Stomach smooth muscle (tissue), 2 donors: ENCODE data around the gene HDAC4.
A peak's percentile ranks its signal among the peaks of the same experiment; 100 is the strongest.

Experiments
- H3K27ac ChIP-seq: one replicate; pipeline ENCODE4 v1.7.0; 2013; ENCODE audit warnings: mild to moderate bottlenecking, low read length, inconsistent platforms
- H3K27me3 ChIP-seq, 2 donors: one replicate each; pipeline ENCODE4 v1.7.0; 2013; ENCODE audit warnings: low read length in 2 of 2; ENCODE audit not compliant: insufficient read depth in 2 of 2, control insufficient read depth in 1 of 2
- H3K36me3 ChIP-seq, 2 donors: one replicate each; pipeline ENCODE4 v1.7.0; 2013; ENCODE audit warnings: low read length in 2 of 2; ENCODE audit not compliant: control insufficient read depth in 2 of 2, insufficient read depth in 2 of 2
- H3K4me1 ChIP-seq: one replicate; pipeline ENCODE4 v1.7.0; 2013; ENCODE audit warnings: low read length; ENCODE audit not compliant: control insufficient read depth, insufficient read depth
- H3K4me3 ChIP-seq, 2 donors: one replicate each; pipeline ENCODE4 v1.7.0; 2013; ENCODE audit warnings: low read length in 2 of 2
- H3K9ac ChIP-seq, 2 donors: one replicate each; pipeline ENCODE4 v1.7.0; 2013; ENCODE audit warnings: low read length in 2 of 2, mild to moderate bottlenecking in 1 of 2
- H3K9me3 ChIP-seq, 2 donors: one replicate each; pipeline ENCODE4 v1.7.0; 2013; ENCODE audit warnings: low read length in 2 of 2; ENCODE audit not compliant: control insufficient read depth in 2 of 2
- donor health status: healthy.
- donor health status: Pancreatic carcinoma.

HDAC4 gene

DNA sequence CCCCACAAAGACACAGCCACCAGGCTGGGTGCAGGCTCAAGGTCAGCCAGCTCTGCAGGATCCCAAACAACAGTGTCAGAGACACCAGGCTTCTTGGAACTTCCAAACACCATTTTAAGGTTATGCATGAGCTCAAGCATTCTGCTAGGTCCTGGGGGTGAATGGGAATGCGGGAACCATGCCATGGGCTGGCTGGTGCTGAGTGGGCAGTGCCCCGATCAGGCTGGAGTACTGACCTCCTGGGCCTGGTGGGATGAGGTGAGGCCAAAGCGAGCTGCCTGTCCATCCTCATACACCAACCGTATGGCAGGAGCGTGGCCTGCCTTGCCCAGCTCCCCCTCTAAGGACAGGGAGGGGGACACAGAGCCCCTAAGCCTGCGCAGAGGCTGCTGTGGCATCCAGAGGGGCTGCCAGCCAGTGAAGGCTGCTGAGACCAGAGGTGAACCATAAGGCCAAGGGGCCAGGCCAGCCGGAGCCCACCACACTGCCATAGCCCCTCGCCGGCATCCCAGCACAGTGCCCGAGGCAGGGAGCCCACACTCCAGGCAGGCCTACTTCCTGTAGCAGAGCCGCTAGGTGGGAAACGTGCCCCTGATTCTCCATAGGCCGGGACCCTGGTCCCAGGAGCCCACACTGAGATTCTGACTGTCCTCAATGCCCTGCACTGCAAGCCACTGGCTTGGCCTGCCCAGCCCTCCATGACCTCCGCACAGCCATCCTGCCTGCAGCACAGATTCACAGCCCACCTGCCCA is 135.0 kb downstream of the HDAC4 start:
- H3K36me3 ChIP-seq: no peaks in the 10 kb centered on the region
- peak overlapping the region; percentile 21 to 35 for H3K4me3 ChIP-seq
- no peak overlapping the region for H3K9ac ChIP-seq
- H3K27me3 ChIP-seq: no peaks in the 10 kb centered on the region
- peaks cover 79% of the 10 kb centered on the region for H3K4me1 ChIP-seq
- H3K27ac ChIP-seq: peak overlapping the region; percentile 79
- no peaks in the 10 kb centered on the region for H3K9me3 ChIP-seq

DNA sequence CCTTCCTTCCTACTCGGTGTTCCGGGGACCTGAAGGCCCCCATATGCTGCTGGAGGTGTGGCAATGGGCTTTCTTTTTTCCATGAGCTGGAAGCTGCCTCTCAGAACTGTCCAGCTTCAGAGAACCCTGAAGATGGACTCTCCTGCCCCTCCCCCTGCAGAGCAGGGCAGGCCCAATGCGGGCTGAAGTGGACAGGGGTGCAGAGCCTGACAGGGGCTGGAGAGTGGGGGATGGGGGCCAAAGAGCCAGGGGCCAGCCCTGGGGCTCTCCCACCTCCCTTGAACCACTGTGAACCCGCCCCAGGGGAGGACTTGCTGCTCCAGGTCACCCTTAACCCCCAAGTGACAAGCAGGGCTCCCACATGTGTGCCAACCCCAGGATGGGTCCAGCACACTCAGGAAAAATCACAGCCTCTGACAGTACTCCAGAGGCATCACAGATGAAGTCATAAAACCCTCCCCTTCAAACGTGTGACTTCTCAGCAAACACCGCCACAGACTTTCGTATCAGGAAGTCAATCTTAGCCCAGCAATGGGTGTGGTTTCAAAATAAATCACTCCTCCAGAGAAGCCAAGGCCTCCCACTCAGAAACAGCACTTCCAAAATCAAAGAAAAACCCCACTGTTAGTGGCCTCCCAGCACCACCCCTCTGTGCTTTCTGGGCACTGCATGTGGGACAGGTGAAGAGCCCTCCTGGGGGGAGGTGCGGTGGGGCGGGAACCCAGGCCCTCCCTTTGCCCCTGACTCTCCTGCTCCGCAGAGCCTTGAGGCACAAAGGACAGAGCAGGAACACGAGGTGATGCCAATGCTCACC is 135.8 kb downstream of the HDAC4 start:
- Histone ChIP-seq H3K36me3 (no peaks in the 10 kb centered on the region), H3K27me3 (no peaks in the 10 kb centered on the region), H3K9me3 (no peaks in the 10 kb centered on the region), H3K27ac (peak overlapping the region; percentile 79), H3K4me1 (peaks cover 86% of the 10 kb centered on the region), H3K9ac (peak overlapping the region in 1 of 2 donors; percentile 29), H3K4me3 (peak overlapping the region; percentile 21 to 59)

DNA sequence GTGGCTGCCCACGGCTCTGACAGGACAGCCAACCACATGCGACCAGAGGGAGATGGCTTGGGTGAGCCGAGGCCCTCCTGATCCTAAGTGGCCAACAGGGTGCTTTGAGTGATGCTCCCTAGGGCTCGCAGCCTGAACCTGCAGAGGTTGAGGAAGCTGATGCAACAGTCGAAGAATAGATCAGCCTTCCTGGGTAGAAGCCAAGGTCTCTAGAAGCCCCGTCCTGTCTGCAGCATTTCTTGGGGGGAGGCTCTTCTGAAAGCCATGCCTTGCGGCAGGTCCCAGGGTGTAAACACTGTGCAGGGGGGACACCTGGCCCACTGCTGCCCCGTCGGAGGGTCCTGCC is 136.4 kb downstream of the HDAC4 start:
- Histone ChIP-seq H3K27ac (peak overlapping the region; percentile 79), H3K9me3 (no peaks in the 10 kb centered on the region), H3K9ac (no peak overlapping the region), H3K4me3 (peak overlapping the region in 1 of 2 donors; percentile 59), H3K36me3 (no peaks in the 10 kb centered on the region), H3K4me1 (peaks cover 88% of the 10 kb centered on the region), H3K27me3 (no peaks in the 10 kb centered on the region)

- peaks cover 87% of the 10 kb centered on the region for H3K4me1 ChIP-seq
- peak overlapping the region in 1 of 2 donors; percentile 59 for H3K4me3 ChIP-seq
- H3K9me3 ChIP-seq: no peaks in the 10 kb centered on the region
- H3K9ac ChIP-seq: no peak overlapping the region
- no peaks in the 10 kb centered on the region for H3K36me3 ChIP-seq
- H3K27me3 ChIP-seq: no peaks in the 10 kb centered on the region
- H3K27ac ChIP-seq: peak overlapping the region; percentile 79
Measured at GRCh38 chr2:239263669-239264491, 136.9 kb downstream of the HDAC4 start.

DNA sequence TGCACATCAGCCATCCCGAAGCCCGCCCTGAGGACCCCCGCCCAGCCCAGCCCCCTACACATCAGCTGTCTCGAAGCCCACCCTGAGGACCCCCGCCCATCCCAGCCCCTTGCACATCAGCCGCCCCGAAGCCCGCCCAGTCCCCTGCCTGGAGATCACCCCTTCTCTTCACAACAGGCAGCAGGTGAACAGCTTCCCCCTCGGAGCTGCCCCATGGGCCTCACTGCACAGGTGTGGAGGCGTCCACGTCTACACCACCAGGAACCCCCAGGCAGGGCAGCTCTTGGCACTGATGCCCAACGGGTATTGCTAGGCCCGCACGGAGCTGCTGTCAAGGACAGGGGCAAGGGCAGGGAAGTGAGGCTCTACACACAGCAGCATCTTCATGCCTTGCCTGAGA is 137.6 kb downstream of the HDAC4 start:
- H3K4me1 ChIP-seq: peaks cover 81% of the 10 kb centered on the region
- H3K27ac ChIP-seq: peak overlapping the region; percentile 79
- no peaks in the 10 kb centered on the region for H3K27me3 ChIP-seq
- H3K9ac ChIP-seq: no peak overlapping the region
- H3K9me3 ChIP-seq: no peaks in the 10 kb centered on the region
- no peaks in the 10 kb centered on the region for H3K36me3 ChIP-seq
- H3K4me3 ChIP-seq: peak overlapping the region in 1 of 2 donors; percentile 59

GRCh38 chr2:239262484-239263230 is 138.2 kb downstream of the HDAC4 start:
- peaks cover 75% of the 10 kb centered on the region for H3K4me1 ChIP-seq

DNA sequence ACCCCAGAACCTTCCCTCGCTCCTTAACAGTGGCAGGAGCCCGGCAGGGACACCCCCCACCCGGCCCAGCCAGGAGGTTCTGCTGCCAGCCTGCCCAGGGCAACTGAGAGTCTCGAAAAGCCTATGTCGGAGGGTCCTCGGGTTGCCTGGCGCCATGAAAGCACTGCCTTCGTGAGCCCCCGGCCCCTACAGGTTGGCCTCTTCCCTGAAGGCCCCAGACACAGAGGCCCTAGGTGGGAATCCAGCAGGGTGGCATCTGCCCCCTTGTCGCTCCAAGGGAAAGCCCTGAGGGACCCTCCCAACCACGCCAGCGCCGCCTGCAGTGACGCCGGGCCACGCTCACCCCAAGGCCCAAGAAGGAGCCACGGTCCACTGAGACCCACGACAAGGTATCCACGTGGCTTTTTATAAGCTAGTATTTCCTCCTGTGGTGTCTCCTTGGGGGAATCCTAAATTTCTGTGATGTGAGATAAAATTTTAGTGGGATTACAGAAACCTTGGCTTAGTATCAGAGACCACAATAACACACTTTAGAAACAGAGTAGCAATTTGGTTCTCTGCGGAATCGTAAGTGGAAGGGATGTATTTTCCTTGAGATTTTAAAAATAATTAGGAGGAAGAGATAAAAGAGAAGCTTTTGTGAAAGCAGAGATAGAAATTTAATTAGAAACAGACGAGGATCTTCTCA is 138.9 kb downstream of the HDAC4 start:
- no peaks in the 10 kb centered on the region for H3K36me3 ChIP-seq
- peak overlapping the region; percentile 37 for H3K27ac ChIP-seq
- H3K9me3 ChIP-seq: peaks cover 0 to 4% of the 10 kb centered on the region in 2 donors
- no peaks in the 10 kb centered on the region for H3K27me3 ChIP-seq
- no peak overlapping the region for H3K9ac ChIP-seq
- H3K4me3 ChIP-seq: no peak overlapping the region
- H3K4me1 ChIP-seq: peaks cover 71% of the 10 kb centered on the region

More at GRCh38 chr2:239262484-239263230, 138.2 kb downstream of the HDAC4 start:
- Histone ChIP-seq H3K27me3 (no peaks in the 10 kb centered on the region), H3K27ac (peak overlapping the region; percentile 46), H3K36me3 (no peaks in the 10 kb centered on the region), H3K9me3 (no peaks in the 10 kb centered on the region), H3K9ac (no peak overlapping the region), H3K4me3 (no peak overlapping the region)

DNA sequence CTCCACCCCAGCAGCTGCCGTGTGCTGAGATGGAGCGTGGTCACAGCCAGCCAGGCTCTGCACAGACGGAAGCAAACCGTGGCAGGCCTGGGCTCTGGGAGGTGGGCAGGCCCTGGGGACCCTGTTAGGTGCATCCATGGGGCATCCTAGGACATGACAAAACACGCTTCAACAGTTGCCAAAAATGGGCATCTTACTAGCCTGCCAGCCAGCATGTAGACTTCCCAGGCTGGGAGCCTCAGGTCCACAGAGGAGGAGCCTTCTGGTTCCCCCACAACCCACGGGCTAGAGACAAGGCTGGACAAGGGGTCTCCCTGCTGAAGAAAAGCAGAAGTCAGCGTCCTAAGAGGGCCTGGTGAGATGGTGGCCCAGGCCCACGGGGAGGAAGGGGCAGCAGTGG is 139.5 kb downstream of the HDAC4 start:
- Histone ChIP-seq H3K4me1 (peaks cover 68% of the 10 kb centered on the region), H3K9ac (peak overlapping the region in 1 of 2 donors; percentile 5), H3K36me3 (no peaks in the 10 kb centered on the region), H3K27me3 (no peaks in the 10 kb centered on the region), H3K4me3 (no peak overlapping the region), H3K27ac (peak overlapping the region; percentile 37), H3K9me3 (peaks cover 0 to 4% of the 10 kb centered on the region in 2 donors)

DNA sequence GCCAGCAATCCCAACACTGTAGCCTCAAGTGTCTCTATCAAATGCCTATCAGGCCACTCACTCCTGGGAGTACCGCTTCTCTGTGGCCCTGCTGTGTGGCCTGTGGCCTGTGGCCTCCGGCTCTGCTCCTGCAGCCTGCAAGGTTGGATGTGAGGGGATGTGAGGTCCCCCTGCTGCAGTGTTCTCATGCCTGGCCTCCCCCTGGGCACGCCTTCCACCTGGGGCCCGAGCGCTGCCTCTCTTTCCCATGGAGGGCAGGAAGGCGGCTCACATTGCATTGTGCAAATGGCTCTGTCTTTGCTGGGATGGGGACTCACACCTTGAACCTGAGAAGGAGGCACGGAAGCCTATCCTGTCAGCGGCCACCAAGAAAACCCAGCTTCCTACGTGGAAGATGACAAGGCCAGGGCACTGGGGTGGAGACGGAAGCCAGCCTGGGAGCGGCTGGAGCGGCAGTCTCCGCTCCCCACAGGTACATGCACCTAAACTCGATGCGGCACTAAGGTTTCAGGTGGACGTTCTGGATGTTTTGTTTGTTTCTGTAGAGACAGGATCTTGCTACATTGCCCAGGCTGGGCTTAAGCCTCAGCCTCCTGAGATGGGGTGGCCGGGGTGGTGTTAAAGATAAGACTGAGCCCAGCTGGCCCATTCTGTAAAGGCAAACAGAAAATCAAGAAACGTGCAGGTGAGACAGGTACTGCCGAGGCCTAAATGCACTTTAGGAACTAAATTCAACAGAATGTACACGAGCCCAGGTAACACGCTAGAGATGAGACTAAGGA is 140.1 kb downstream of the HDAC4 start:
- H3K4me1 ChIP-seq: peaks cover 66% of the 10 kb centered on the region

More for the DNA sequence above, 140.1 kb downstream of the HDAC4 start:
- Histone ChIP-seq H3K36me3 (no peaks in the 10 kb centered on the region), H3K27ac (peak overlapping the region; percentile 37), H3K9ac (no peak overlapping the region), H3K4me3 (no peak overlapping the region), H3K9me3 (peaks cover 0 to 4% of the 10 kb centered on the region in 2 donors), H3K27me3 (no peaks in the 10 kb centered on the region)
